Measurements from ENCODE around the gene DISP2.

Gene DISP2

GRCh38 chr15:40412095-40412759 is 54.2 kb downstream of the DISP2 start:
- ChIA-PET CTCF (interaction anchor here (0.9 to 13.9 kb wide), 9 partner anchors 10 to 145 kb away, joined by 3 to 179 read pairs (median 3); partner anchors contain the start of gene CCDC9B), POLR2A (no interaction called here)
- no peak for DNase-seq (ENCODE audit: extremely low spot score)
- no peak for TF ChIP-seq CTCF (IDR thresholded peaks at IDR 0.05; ENCODE audit: control extremely low read depth, extremely low read depth, low read depth, missing control alignments)

- no peak for TF ChIP-seq CTCF (IDR thresholded peaks at IDR 0.05; ENCODE audit: control extremely low read depth, extremely low read depth, low read depth, missing control alignments)
- ChIA-PET CTCF (interaction anchor here (0.9 to 13.9 kb wide), 9 partner anchors 9 to 146 kb away, joined by 3 to 179 read pairs (median 4); partner anchors contain the start of gene CCDC9B), POLR2A (no interaction called here)
- no peak for DNase-seq (ENCODE audit: extremely low spot score)
Observed at GRCh38 chr15:40413036-40413435, 55.0 kb downstream of the DISP2 start.

- CTCF ChIA-PET, result interaction anchor here (1.1 to 13.9 kb wide), 7 partner anchors 9 to 444 kb away, joined by 3 to 179 read pairs (median 5); partner anchors contain the start of gene IVD
- no peak for TF ChIP-seq CTCF (IDR thresholded peaks at IDR 0.05; ENCODE audit: control extremely low read depth, extremely low read depth, low read depth, missing control alignments)
- POLR2A ChIA-PET, result no interaction called here
- DNase-seq (ENCODE audit: extremely low spot score), result no peak
Observed at GRCh38 chr15:40414816-40415215, 56.8 kb downstream of the DISP2 start.

- CTCF ChIA-PET, result interaction anchor here (1.3 to 13.9 kb wide), 4 partner anchors 47 to 136 kb away, joined by 3 to 179 read pairs (median 10); no protein-coding TSS in a partner anchor
- POLR2A ChIA-PET, result no interaction called here
- no peak for TF ChIP-seq CTCF (IDR thresholded peaks at IDR 0.05; ENCODE audit: control extremely low read depth, extremely low read depth, low read depth, missing control alignments)
- no peak for DNase-seq (ENCODE audit: extremely low spot score)
Observed at GRCh38 chr15:40415226-40415625, 57.2 kb downstream of the DISP2 start.

GRCh38 chr15:40416056-40416455 is 58.0 kb downstream of the DISP2 start:
- DNase-seq (ENCODE audit: extremely low spot score), result no peak
- CTCF ChIA-PET, result interaction anchor here (2.5 to 13.9 kb wide), 3 partner anchors 10 to 78 kb away, joined by 9 to 179 read pairs (median 15); partner anchors contain the start of gene IVD
- POLR2A ChIA-PET, result no interaction called here
- no peak for TF ChIP-seq CTCF (IDR thresholded peaks at IDR 0.05; ENCODE audit: control extremely low read depth, extremely low read depth, low read depth, missing control alignments)

- no peak for TF ChIP-seq CTCF (IDR thresholded peaks at IDR 0.05; ENCODE audit: control extremely low read depth, extremely low read depth, low read depth, missing control alignments)
- no peak for DNase-seq (ENCODE audit: extremely low spot score)
- CTCF ChIA-PET, result interaction anchor here (1.0 to 13.9 kb wide), 8 partner anchors 13 to 139 kb away, joined by 3 to 179 read pairs (median 8); partner anchors contain the start of gene IVD
- POLR2A ChIA-PET, result no interaction called here
Observed at GRCh38 chr15:40418126-40418525, 60.1 kb downstream of the DISP2 start.
